Stimulated activated CD8-positive, alpha-beta memory T cell treated with anti-CD3 and anti-CD28 coated beads, Interleukin-15, amount 100 ng/mL, for 48 hours (primary cell): ENCODE results near the gene ACADL.

Source experiments
- DNase-seq, 2 donors: peaks; one replicate each; pipeline ENCODE4 v3.0.0-alpha.2; 2020; ENCODE audit warnings: low read depth in 2 of 2

ACADL gene

DNA sequence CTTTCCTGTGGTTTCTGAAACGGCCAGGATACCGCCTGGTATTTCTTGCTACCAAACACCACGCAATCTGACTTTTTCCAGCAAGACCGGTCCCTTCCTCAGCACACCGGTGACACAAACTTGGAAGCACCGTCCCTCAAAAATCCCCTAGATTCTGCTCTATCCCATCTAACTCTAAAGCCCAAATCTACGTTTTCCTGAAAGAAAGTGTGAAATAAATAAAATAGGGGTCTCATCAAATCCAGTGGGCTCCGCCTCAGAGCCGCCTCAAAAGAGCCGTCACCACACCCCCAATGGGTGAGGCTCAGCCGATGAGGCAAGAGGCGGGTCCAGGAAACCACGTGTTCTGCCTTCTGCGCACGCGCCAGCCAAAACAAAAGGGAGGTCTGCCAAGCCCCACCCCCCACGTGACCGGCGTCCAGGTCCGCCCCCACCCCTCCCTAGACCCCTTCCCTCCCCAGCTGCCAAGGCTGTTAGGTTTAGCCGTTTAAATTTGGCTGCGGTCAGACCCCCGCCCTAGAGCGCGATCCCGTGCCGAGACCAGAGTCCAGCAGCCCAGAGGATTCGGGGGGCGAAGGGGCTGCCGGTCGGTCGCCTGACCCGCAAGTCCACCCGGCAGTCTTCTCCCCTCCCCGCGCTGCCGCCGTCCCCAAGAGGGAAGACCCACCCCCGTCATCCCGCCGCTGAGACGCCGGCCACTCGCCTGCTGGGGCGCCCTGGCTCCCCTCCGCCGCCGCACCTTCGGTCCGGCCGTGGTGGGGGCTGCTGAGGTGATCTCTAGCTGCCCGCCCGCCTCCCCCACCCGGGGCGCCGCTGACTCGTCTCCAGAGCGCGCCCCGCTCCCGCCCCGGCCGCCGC lies 54.6 kb downstream of the ACADL start:
- peak; percentile 93 to 94 for DNase-seq

DNA sequence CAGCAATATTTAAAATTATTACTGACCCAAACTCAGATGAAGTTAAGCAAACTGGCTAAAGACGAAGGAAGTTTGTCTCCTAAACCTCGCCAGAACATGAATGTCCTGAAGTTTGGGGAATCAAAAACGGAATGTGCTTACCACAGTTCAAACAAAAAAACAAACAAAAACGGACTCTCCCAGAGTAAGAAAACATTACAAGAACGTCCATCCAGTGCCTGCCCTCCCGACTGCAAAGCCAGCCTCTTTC lies 55.1 kb downstream of the ACADL start:
- no peak for DNase-seq

DNA sequence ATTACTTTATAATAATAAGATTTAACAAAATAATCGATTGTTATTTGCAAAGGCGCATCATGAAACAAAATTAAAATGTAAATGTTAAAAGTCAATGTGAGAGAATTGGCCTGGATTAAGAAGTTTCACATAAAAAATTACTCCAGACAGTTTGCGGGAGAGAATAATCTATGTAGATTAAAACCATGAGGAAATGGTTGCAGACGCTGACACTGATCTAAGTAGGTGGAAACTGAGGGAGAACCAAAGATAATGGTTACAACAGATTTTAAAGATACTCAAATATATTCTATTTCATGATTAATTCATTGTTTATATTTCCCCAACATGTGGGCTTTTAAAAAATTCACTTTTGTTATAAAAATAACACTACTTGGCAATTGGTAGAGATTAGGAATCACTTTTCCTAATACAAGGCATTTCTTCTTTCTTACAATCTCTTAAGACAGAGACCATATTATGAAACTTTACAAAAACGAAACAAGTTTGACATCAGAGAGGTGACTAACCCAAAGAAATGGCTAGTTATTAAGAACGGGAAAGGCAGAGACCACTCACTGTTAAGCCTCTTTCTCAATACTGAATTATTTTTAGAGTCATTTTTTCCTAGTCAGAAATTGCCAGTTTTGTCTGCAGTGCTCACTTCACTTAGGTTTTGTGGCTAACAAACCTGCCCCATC lies 55.6 kb downstream of the ACADL start:
- no peak for DNase-seq

DNA sequence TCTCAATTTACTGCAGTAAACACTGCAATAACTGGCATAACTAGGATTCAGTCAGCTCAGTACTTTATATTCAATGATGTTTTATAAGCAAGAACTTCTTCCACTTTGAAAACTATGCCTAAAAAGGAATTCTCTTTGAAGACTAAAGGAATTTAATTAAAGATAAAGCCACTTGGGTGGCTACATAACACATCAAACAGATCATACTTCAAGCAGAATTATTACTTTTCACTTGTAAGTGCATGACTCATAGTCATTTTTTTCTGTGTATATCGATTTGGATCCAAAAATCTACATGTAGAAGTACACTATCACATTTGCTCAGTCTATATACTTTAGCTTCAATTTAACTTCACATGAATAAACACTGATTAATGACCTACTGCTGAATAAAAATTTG lies 58.0 kb downstream of the ACADL start:
- DNase-seq, result no peak

DNA sequence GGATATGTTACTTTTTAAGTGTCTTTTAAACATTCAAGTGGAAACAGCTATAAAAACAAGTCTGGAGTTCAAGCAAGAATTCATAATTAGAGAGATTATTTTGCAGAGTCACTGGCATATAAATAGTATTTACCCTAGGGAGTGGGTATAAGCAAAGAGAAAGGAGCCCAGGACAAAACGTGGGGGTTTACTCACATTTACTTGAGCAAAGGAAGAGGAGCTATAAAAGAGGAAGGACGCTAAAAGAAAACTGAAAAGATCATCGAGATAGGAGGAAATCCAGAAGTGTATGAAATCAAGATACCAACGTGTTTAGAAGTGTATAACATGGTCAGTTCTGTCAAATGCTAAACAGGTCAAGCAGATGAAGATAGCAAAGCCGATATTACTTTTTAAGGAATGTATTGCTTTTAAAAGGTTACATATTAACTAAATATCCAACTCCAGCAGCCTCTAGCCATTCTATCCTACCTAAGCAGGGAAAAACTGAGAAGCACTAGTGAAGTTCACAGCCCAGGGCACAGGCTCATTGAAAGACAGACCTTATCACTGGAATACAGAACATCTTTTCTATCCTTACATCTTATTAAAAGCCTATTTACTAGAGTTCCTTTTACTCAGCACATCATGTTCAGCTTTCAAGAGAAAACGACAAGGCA lies 62.7 kb downstream of the ACADL start:
- DNase-seq, result no peak

DNA sequence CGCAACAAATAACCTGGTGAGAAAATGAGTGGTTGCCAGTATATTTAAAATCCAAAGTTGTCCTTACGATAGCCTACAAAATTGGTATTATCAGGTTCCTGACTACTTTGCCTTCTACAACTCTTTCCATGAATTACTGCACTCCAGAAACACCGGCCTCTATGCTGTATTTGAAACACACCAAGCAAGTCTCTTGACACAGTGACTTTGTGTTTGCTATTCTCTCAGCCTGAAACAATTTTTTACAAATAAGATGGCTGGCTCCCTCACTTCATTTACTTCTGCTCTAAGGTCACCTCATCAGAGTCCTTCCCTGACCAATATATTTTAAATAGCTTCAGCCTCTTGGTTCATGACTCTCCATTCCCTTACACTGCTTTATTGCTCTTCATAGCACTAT lies 66.2 kb downstream of the ACADL start:
- DNase-seq, result no peak

DNA sequence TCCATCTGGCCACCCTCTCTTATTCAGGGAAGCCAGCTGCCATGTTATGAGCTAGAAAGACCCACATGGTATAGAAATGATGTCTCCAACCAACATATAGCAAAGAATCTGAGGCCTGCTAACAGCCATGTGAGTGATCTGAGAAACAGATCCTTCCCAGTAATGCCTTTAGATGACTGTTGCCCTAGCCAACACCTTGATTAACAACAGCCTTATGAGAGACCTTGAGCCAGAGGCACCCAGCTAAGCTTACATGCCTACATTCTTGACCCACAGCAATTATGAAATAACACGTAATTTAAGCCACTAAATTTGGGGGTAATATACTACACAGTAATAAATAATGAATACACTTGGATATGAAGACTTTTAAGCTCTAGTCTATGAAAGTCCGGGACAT lies 67.0 kb downstream of the ACADL start:
- no peak for DNase-seq

DNA sequence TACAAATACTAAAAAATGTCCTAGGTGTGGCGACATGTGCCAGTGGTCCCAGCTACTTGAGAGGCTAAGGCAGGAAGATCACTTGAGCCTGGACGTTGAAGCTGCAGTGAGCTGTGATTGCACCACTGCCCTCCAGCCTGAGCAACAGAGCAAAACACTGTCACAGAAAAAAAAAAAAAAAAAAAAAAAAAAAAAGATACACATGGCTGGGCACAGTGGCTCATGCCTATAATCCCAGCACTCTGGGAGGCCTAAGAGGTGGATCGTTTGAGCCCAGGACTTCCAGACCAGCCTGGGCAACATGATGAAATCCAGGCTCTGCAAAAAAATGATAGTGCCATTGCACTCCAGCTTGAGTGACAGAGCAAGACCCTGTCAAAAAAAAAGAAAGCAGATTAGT lies 67.7 kb downstream of the ACADL start:
- DNase-seq, result no peak

DNA sequence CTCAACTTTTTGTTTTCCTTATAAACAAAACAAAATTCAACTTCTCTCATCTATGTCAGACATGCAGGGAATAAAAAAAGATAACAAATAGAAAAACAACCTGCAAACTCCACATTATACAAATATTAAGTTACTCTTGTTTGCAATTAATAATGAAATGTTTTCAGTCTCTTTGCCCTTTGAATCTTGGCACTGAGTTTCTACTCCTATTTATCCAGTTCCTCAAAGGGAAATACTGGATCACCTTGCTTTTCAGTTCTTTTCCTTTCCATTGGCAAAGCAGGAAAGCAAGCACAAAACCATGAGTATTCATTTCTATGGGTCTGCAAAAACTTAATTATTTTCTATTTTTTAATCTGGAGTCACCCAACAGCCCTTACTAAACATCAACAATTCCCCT lies 77.6 kb downstream of the ACADL start:
- DNase-seq, result no peak
